HG03060 (cell line): ENCODE data around the gene SPAAR.
"Not testable (repeated sequence)": the region's sequence is repeated elsewhere in the genome, so short reads cannot be mapped to it uniquely, and the experiment has no call there.

Experiments
- ATAC-seq: cut with Tn5 transposase; IDR thresholded peaks from one replicate; pipeline ENCODE4 v1.9.1; 2021; ENCODE audit warnings: low read depth, moderate number of reproducible peaks; ENCODE audit not compliant: unreplicated experiment

SPAAR gene

GRCh38 chr9:35919212-35920008 lies 10.1 kb downstream of the SPAAR start:
- ATAC-seq = no peak

- ATAC-seq = no peak
Observed at GRCh38 chr9:35920051-35920620, 10.8 kb downstream of the SPAAR start.

GRCh38 chr9:35923598-35923926 lies 14.3 kb downstream of the SPAAR start:
- ATAC-seq = no peak

GRCh38 chr9:35923927-35924763 lies 14.9 kb downstream of the SPAAR start:
- ATAC-seq = no peak

GRCh38 chr9:35928591-35929452 lies 19.5 kb downstream of the SPAAR start:
- ATAC-seq = no peak

GRCh38 chr9:35929453-35929718 lies 20.1 kb downstream of the SPAAR start:
- no peak for ATAC-seq

GRCh38 chr9:35930521-35930920 lies 21.2 kb downstream of the SPAAR start:
- no peak for ATAC-seq

GRCh38 chr9:35930989-35931388 lies 21.7 kb downstream of the SPAAR start:
- no peak for ATAC-seq

GRCh38 chr9:35932735-35933134 lies 23.4 kb downstream of the SPAAR start:
- no peak for ATAC-seq

- no peak for ATAC-seq
Observed at GRCh38 chr9:35933550-35934067, 24.3 kb downstream of the SPAAR start.

- ATAC-seq = not testable (repeated sequence)
Observed at GRCh38 chr9:35934069-35934468, 24.8 kb downstream of the SPAAR start.

GRCh38 chr9:35935261-35935660 lies 26.0 kb downstream of the SPAAR start:
- no peak for ATAC-seq

- no peak for ATAC-seq
Observed at GRCh38 chr9:35935755-35936509, 26.6 kb downstream of the SPAAR start.

GRCh38 chr9:35937227-35937626 lies 27.9 kb downstream of the SPAAR start:
- ATAC-seq = no peak

GRCh38 chr9:35938474-35939356 lies 29.4 kb downstream of the SPAAR start:
- no peak for ATAC-seq

GRCh38 chr9:35939679-35940250 lies 30.5 kb downstream of the SPAAR start:
- no peak for ATAC-seq

GRCh38 chr9:35940458-35941407 lies 31.4 kb downstream of the SPAAR start:
- ATAC-seq = no peak
